Osteocyte (in vitro differentiated cells): Measurements from ENCODE around the gene PDGFRB. TPM values are rescaled to one million over a fixed set of nuclear protein-coding genes. Genes with fewer than 3 reads are reported as not detected.
A peak's percentile ranks its signal among the peaks of the same experiment; 100 is the strongest.

Experiments used
- DNase-seq: peaks from one replicate; pipeline ENCODE4 v3.0.0; 2021; ENCODE audit warnings: mixed read lengths; ENCODE audit not compliant: unreplicated experiment; ENCODE audit errors: extremely low spot score
- H3K27ac Mint-ChIP-seq: one replicate; pipeline ENCODE4 v1.8.0; 2021; ENCODE audit warnings: mild to moderate bottlenecking, mixed read lengths; ENCODE audit not compliant: unreplicated experiment
- H3K27me3 Mint-ChIP-seq: one replicate; pipeline ENCODE4 v1.8.0; 2021; ENCODE audit warnings: mixed read lengths; ENCODE audit not compliant: unreplicated experiment
- H3K36me3 Mint-ChIP-seq: one replicate; pipeline ENCODE4 v1.8.0; 2021; ENCODE audit warnings: mixed read lengths; ENCODE audit not compliant: unreplicated experiment
- H3K4me1 Mint-ChIP-seq: one replicate; pipeline ENCODE4 v1.8.0; 2021; ENCODE audit warnings: mixed read lengths; ENCODE audit not compliant: unreplicated experiment
- H3K4me3 Mint-ChIP-seq: one replicate; pipeline ENCODE4 v1.8.0; 2021; ENCODE audit warnings: mild to moderate bottlenecking, moderate library complexity, mixed read lengths; ENCODE audit not compliant: unreplicated experiment
- H3K9me3 Mint-ChIP-seq: one replicate; pipeline ENCODE4 v1.8.0; 2021; ENCODE audit warnings: mixed read lengths; ENCODE audit not compliant: unreplicated experiment
- total RNA-seq: library from RNA; stranded (reverse); gene quantifications from 2 replicates; pipeline ENCODE4 v1.2.1, GENCODE V29; 2021
- TF ChIP-seq, protein P1 (sequence below): fragments of 200-600 bp; sonication (generic); IDR thresholded peaks from 2 replicates; pipeline ENCODE4 v1.5.0; 2021; ENCODE audit warnings: antibody characterized with exemption, mild to moderate bottlenecking, moderate library complexity

Gene PDGFRB
- total RNA-seq, 1 donor from 2014 or later: 1,093 TPM

DNA sequence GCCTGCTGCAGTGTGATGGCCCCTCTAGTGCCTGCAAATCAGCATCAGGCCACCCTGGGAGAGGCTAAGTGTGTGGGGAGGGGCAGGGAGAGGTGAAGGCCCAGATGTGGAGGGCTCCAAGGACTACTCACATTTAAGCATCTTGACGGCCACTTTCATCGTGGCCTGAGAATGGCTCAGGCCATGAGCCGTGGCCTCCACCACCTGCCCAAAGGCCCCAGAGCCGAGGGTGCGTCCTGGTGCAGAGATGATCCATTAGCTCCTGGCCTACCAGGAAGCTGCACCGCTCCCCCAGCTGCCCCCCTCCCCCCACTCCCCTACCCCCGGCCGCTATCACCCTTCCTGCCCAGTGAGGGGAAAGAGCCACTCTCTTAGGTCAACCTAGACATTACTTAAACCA lies 31.0 kb downstream of the PDGFRB start:
- Mint-ChIP-seq H3K9me3 (no peaks in the 10 kb centered on the region), H3K27ac (peak overlapping the region; percentile 62), H3K4me1 (peaks cover 21% of the 10 kb centered on the region), H3K36me3 (peaks cover 69% of the 10 kb centered on the region), H3K4me3 (no peak overlapping the region), H3K27me3 (no peaks in the 10 kb centered on the region)
- TF ChIP-seq, protein P1, sequence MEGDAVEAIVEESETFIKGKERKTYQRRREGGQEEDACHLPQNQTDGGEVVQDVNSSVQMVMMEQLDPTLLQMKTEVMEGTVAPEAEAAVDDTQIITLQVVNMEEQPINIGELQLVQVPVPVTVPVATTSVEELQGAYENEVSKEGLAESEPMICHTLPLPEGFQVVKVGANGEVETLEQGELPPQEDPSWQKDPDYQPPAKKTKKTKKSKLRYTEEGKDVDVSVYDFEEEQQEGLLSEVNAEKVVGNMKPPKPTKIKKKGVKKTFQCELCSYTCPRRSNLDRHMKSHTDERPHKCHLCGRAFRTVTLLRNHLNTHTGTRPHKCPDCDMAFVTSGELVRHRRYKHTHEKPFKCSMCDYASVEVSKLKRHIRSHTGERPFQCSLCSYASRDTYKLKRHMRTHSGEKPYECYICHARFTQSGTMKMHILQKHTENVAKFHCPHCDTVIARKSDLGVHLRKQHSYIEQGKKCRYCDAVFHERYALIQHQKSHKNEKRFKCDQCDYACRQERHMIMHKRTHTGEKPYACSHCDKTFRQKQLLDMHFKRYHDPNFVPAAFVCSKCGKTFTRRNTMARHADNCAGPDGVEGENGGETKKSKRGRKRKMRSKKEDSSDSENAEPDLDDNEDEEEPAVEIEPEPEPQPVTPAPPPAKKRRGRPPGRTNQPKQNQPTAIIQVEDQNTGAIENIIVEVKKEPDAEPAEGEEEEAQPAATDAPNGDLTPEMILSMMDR: no peak
- no peak for DNase-seq

DNA sequence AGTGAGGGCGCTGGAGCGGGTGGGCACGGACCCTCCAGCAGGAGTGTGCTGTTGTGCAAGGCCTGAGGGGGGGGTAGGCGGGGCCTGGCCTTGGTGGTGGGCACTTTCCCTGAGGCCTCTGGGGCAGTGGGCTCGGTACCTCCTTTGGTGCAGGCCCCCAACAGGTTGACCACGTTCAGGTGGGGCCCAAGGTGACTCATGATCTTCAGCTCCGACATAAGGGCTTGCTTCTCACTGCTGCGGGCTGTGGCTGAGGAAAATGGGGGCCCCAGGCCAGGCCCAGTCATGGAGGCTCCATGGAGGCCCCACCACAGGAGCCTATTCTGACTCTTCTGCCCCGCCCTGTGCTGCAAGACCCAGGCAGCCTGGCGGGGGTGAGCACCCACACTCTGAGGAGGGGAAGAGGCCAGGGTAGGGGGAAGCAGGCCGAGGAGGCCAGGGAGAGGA lies 31.5 kb downstream of the PDGFRB start:
- TF ChIP-seq, protein P1: no peak
- Mint-ChIP-seq H3K9me3 (no peaks in the 10 kb centered on the region), H3K4me3 (no peak overlapping the region), H3K27ac (no peak overlapping the region), H3K27me3 (no peaks in the 10 kb centered on the region), H3K4me1 (peaks cover 24% of the 10 kb centered on the region), H3K36me3 (peaks cover 72% of the 10 kb centered on the region)
- no peak for DNase-seq

DNA sequence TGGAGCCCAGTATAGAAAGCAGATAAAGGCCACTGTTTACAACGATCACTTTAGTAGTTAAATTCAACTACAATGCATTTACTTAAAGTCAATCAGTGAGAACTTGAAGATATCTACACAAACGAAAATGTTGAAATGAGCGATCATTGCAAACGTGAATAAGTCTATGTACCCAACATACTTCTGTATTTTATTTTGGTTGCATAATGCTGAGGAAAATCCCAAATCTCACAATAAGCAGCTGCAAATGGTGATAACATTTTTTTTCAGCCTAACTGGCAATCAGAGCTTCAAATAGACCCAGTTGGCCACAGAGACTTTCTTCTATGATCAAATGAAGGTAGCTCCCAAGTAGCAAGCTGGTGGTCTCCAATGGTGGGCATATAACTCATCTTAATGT lies 32.1 kb downstream of the PDGFRB start:
- peaks cover 73% of the 10 kb centered on the region for H3K36me3 Mint-ChIP-seq
- TF ChIP-seq, protein P1: no peak
- no peaks in the 10 kb centered on the region for H3K27me3 Mint-ChIP-seq
- no peaks in the 10 kb centered on the region for H3K9me3 Mint-ChIP-seq
- H3K4me1 Mint-ChIP-seq: peaks cover 26% of the 10 kb centered on the region
- peak overlapping the region; percentile 34 for H3K27ac Mint-ChIP-seq
- no peak overlapping the region for H3K4me3 Mint-ChIP-seq
- no peak for DNase-seq

DNA sequence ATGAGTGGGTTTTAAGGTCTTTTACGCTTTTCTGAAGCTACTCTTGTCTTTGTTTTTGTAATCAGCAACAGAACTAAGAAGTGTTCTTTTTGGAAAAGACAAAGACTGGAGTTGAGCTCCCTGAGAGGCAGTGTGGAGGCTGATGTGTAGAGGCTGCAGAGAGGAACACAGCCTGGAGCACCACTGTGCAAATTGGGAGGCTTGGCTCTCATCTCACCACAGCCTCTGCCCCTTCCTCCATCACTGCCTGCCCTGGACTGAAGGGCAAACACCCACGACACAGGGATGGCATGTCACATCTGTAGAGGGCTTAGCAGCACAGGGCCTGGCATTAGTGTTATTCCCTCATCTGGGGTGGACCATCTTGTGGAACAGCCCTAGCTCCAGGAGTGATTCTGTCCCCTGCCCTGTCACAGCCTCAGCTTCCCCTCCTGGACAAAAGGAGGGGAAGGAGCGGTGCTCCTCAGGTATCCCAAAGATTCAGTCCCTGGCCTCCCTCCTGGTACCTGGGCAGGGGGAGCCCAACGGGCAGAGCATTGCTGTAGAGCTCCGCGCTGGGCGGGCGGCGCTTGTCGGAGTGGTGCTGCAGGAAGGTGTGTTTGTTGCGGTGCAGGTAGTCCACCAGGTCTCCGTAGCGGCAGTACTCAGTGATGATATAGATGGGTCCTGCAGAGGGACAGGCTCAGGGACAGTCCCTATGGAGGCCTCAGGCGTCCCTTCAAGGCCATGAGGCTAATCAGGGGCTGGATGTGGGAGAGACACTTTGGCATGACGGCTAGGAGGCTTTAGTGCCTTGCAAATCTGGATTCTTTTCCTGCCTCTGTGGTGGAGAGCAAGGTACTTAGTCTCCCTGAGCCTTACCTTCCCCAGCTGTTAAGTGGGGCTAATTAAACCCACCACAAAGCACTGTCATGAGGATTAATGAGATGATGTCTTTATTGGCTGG lies 32.8 kb downstream of the PDGFRB start:
- H3K27me3 Mint-ChIP-seq: no peaks in the 10 kb centered on the region
- H3K36me3 Mint-ChIP-seq: peaks cover 72% of the 10 kb centered on the region
- no peaks in the 10 kb centered on the region for H3K9me3 Mint-ChIP-seq
- peaks cover 32% of the 10 kb centered on the region for H3K4me1 Mint-ChIP-seq
- no peak overlapping the region for H3K4me3 Mint-ChIP-seq
- TF ChIP-seq, protein P1: no peak
- H3K27ac Mint-ChIP-seq: peak overlapping the region; percentile 34
- no peak for DNase-seq

DNA sequence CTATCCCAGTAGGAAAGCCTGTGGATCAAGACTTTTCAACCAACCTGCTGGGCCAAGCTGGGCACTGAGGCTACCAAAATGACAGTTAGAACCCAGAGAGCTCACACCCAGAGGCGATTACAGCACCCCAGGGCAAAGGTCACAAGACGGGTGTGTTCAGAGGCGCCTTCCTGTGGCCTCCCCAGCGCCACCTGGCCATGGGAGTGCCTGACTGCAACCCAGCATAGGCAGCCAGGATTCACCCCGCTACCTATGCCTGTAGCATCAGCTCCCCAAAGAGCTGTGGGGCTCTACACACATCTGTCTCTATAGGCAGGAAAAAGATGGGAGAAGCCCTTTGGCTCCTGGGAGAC lies 33.5 kb downstream of the PDGFRB start:
- H3K36me3 Mint-ChIP-seq: peaks cover 72% of the 10 kb centered on the region
- H3K9me3 Mint-ChIP-seq: no peaks in the 10 kb centered on the region

More for the DNA sequence above, 33.5 kb downstream of the PDGFRB start:
- Mint-ChIP-seq H3K4me3 (no peak overlapping the region), H3K27me3 (no peaks in the 10 kb centered on the region), H3K4me1 (peaks cover 38% of the 10 kb centered on the region), H3K27ac (peak overlapping the region; percentile 79)
- DNase-seq: no peak
- TF ChIP-seq, protein P1: peak; percentile 25
